ENCODE results near the gene NAT10.
"Not testable (repeated sequence)": the region's sequence is repeated elsewhere in the genome, so short reads cannot be mapped to it uniquely, and the experiment has no call there.

NAT10 gene

GRCh38 chr11:34068111-34068510 lies 37.3 kb upstream of the NAT10 start:
- no peak overlapping the region for H3K9ac ChIP-seq (ENCODE audit: insufficient read length)
- 0 out of 2 replicates have a peak overlapping the region, but pooled peaks have one; percentile 44 for H3K27ac ChIP-seq
- TF ChIP-seq POLR2AphosphoS5 (IDR thresholded peaks at IDR 0.05; ENCODE audit: borderline replicate concordance, low read depth, low read length) = no peak
- no peak for TF ChIP-seq FOXP2 (optimal IDR thresholded peaks at IDR 0.05; ENCODE audit: control extremely low read depth, extremely low read length, insufficient read depth)
- no peak for TF ChIP-seq EZH2 (IDR thresholded peaks at IDR 0.05)
- H3K36me3 ChIP-seq (ENCODE audit: insufficient read depth, low read length) = peaks cover 87% of the 10 kb centered on the region
- DNase-seq (ENCODE audit: low read depth, low spot score) = no peak
- H3K9me3 ChIP-seq (ENCODE audit: low read depth, low read length) = no peaks in the 10 kb centered on the region
- H3K4me3 ChIP-seq = 0 out of 2 replicates have a peak overlapping the region, but pooled peaks have one; percentile 7

GRCh38 chr11:34071306-34071705 lies 34.1 kb upstream of the NAT10 start:
- not testable (repeated sequence) for H3K9me3 ChIP-seq (ENCODE audit: low read depth, low read length); H3K9ac ChIP-seq (ENCODE audit: insufficient read length); DNase-seq (ENCODE audit: low read depth, low spot score); H3K4me3 ChIP-seq
- Histone ChIP-seq H3K27ac (peak overlapping the region; percentile 15; the same call in 1 of the 2 replicates), H3K36me3 (ENCODE audit: insufficient read depth, low read length) (peaks cover 91% of the 10 kb centered on the region)

GRCh38 chr11:34072041-34072440 lies 33.4 kb upstream of the NAT10 start:
- DNase-seq (ENCODE audit: low read depth, low spot score) = no peak
- Histone ChIP-seq H3K9ac (ENCODE audit: insufficient read length) (no peak overlapping the region), H3K9me3 (ENCODE audit: low read depth, low read length) (no peaks in the 10 kb centered on the region), H3K36me3 (ENCODE audit: insufficient read depth, low read length) (peaks cover 94% of the 10 kb centered on the region), H3K27ac (peak overlapping the region; percentile 15; the same call in 1 of the 2 replicates), H3K4me3 (no peak overlapping the region)
- TF ChIP-seq POLR2AphosphoS5 (IDR thresholded peaks at IDR 0.05; ENCODE audit: borderline replicate concordance, low read depth, low read length) (no peak), EZH2 (IDR thresholded peaks at IDR 0.05) (no peak), FOXP2 (optimal IDR thresholded peaks at IDR 0.05; ENCODE audit: control extremely low read depth, extremely low read length, insufficient read depth) (no peak)

GRCh38 chr11:34072832-34073231 lies 32.6 kb upstream of the NAT10 start:
- Histone ChIP-seq H3K4me3 (no peak overlapping the region), H3K9ac (ENCODE audit: insufficient read length) (no peak overlapping the region), H3K9me3 (ENCODE audit: low read depth, low read length) (no peaks in the 10 kb centered on the region), H3K27ac (no peak overlapping the region), H3K36me3 (ENCODE audit: insufficient read depth, low read length) (peaks cover 94% of the 10 kb centered on the region)
- peak; percentile 45 for TF ChIP-seq POLR2AphosphoS5 (IDR thresholded peaks at IDR 0.05; ENCODE audit: borderline replicate concordance, low read depth, low read length)
- no peak for TF ChIP-seq EZH2 (IDR thresholded peaks at IDR 0.05)
- no peak for TF ChIP-seq FOXP2 (optimal IDR thresholded peaks at IDR 0.05; ENCODE audit: control extremely low read depth, extremely low read length, insufficient read depth)
- DNase-seq (ENCODE audit: low read depth, low spot score) = no peak

- Histone ChIP-seq H3K9me3 (ENCODE audit: low read depth, low read length) (no peaks in the 10 kb centered on the region), H3K9ac (ENCODE audit: insufficient read length) (no peak overlapping the region), H3K27ac (no peak overlapping the region), H3K4me3 (no peak overlapping the region), H3K36me3 (ENCODE audit: insufficient read depth, low read length) (peaks cover 100% of the 10 kb centered on the region)
- no peak for DNase-seq (ENCODE audit: low read depth, low spot score)
- TF ChIP-seq FOXP2 (optimal IDR thresholded peaks at IDR 0.05; ENCODE audit: control extremely low read depth, extremely low read length, insufficient read depth) (no peak), EZH2 (IDR thresholded peaks at IDR 0.05) (no peak), POLR2AphosphoS5 (IDR thresholded peaks at IDR 0.05; ENCODE audit: borderline replicate concordance, low read depth, low read length) (no peak; the same call in 1 of the 2 replicates)
Observed at GRCh38 chr11:34074391-34074790, 31.0 kb upstream of the NAT10 start.

- Histone ChIP-seq H3K27ac (peak overlapping the region; percentile 69), H3K36me3 (ENCODE audit: insufficient read depth, low read length) (peaks cover 100% of the 10 kb centered on the region), H3K9me3 (ENCODE audit: low read depth, low read length) (no peaks in the 10 kb centered on the region), H3K4me3 (no peak overlapping the region), H3K9ac (ENCODE audit: insufficient read length) (no peak overlapping the region)
- no peak for DNase-seq (ENCODE audit: low read depth, low spot score)
- TF ChIP-seq FOXP2 (optimal IDR thresholded peaks at IDR 0.05; ENCODE audit: control extremely low read depth, extremely low read length, insufficient read depth) (no peak), EZH2 (IDR thresholded peaks at IDR 0.05) (no peak), POLR2AphosphoS5 (IDR thresholded peaks at IDR 0.05; ENCODE audit: borderline replicate concordance, low read depth, low read length) (no peak; the same call in 1 of the 2 replicates)
Observed at GRCh38 chr11:34075178-34075820, 30.1 kb upstream of the NAT10 start.

- Histone ChIP-seq H3K36me3 (ENCODE audit: insufficient read depth, low read length) (peaks cover 99% of the 10 kb centered on the region), H3K27ac (peak overlapping the region; percentile 11; the same call in 1 of the 2 replicates), H3K9me3 (ENCODE audit: low read depth, low read length) (no peaks in the 10 kb centered on the region), H3K9ac (ENCODE audit: insufficient read length) (no peak overlapping the region), H3K4me3 (no peak overlapping the region)
- TF ChIP-seq FOXP2 (optimal IDR thresholded peaks at IDR 0.05; ENCODE audit: control extremely low read depth, extremely low read length, insufficient read depth) (no peak), EZH2 (IDR thresholded peaks at IDR 0.05) (no peak), POLR2AphosphoS5 (IDR thresholded peaks at IDR 0.05; ENCODE audit: borderline replicate concordance, low read depth, low read length) (no peak)
- DNase-seq (ENCODE audit: low read depth, low spot score) = no peak
Observed at GRCh38 chr11:34080609-34081008, 24.8 kb upstream of the NAT10 start.

GRCh38 chr11:34084637-34085036 lies 20.8 kb upstream of the NAT10 start:
- Histone ChIP-seq H3K9ac (ENCODE audit: insufficient read length) (no peak overlapping the region), H3K4me3 (no peak overlapping the region), H3K27ac (peak overlapping the region; percentile 49), H3K9me3 (ENCODE audit: low read depth, low read length) (no peaks in the 10 kb centered on the region), H3K36me3 (ENCODE audit: insufficient read depth, low read length) (peaks cover 99% of the 10 kb centered on the region)
- DNase-seq (ENCODE audit: low read depth, low spot score) = no peak
- TF ChIP-seq FOXP2 (optimal IDR thresholded peaks at IDR 0.05; ENCODE audit: control extremely low read depth, extremely low read length, insufficient read depth) (no peak), POLR2AphosphoS5 (IDR thresholded peaks at IDR 0.05; ENCODE audit: borderline replicate concordance, low read depth, low read length) (no peak)

All from SK-N-MC (cell line).